CD4-positive, alpha-beta T cell treated with Interleukin-4 for 4 hours (primary cell): ENCODE measurements around the gene PLEKHA1.
A peak's percentile ranks its signal among the peaks of the same experiment; 100 is the strongest.

Experiments used
- DNase-seq: peaks from one replicate; pipeline ENCODE4 v3.0.0-alpha.2; 2020

The PLEKHA1 gene

DNA sequence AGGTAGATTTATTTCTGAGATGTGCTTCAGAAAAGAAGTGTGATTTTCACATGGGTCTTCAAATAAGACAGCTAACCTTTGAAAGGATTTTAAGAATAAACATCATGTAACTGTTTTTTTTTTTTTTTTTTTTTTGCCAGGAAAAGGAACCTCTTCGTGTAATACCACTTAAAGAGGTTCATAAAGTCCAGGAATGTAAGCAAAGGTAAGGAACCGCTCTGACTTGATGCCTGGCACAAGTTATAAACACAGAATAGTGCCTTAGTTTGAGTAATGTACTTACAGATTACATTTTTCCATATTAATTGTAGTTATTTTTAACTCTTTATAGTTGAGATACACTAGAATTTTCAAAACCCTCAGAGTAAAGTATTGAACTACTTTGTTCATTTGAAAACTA lies 49.6 kb downstream of the PLEKHA1 start:
- no peak for DNase-seq

DNA sequence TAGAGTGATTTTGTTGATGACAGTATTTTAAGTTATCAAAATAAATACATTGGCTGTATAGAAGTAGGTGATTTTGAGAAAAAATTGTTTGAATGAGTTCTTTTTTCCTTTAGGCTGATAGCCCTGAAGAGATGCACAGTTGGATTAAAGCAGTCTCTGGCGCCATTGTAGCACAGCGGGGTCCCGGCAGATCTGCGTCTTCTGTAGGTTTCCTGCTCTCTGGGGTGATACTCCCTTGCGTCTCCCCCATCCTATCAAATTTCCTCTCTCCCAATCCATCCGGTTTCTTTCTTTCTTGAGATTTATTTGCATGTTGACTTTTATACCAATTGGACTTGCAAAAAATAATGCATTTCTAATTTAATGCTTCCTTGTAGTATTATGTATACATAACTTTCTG lies 52.3 kb downstream of the PLEKHA1 start:
- DNase-seq: no peak

DNA sequence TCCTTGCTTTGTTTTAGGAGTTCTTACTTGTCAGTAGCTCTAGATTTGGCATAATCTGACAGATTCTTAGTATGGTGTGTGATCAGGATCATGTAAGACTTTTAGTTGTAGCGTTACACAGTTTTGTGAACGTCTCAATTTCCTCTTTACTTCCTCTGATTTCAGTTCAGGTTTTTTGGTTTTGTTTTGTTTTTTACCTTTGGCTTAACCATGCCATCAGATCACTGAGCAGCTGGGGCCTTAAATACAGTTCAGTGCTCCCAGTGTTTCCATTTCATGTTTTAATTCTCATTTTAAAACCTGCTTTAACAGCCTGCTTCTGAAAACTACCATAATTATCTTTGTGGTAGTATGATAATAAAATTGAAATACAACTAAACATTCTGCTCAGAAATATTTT lies 52.8 kb downstream of the PLEKHA1 start:
- DNase-seq: no peak

DNA sequence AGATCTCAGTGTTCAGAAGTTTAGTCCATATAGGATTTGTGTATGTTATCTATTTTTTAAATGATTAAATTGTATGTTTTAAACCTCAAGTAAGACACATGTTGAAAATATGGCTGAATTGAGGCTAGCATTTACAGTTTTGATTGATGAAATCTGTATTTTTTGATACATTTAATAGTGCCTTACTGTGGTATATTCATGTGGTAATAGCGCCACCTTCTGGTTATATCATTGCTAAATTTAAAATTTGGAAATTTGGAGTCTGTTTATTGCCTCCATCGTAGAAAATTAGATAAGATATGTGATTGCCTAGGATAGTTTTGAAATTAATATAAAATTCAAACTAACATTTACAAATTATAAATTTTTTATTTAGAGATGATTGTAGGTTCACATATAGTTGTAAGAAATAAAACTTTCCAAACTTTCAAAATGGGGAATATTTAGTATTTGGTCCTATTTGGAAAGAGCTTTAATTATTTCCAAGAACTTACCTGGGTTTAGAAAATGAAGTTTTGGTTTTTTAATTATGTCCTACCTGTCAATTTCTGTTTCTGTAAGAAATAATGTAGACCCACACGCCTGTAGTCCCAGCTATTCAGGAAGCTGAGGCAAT lies 60.8 kb downstream of the PLEKHA1 start:
- DNase-seq: peak; percentile 70

- no peak for DNase-seq
These were observed 67.5 kb downstream of the PLEKHA1 start for GRCh38 chr10:122441961-122442360.

DNA sequence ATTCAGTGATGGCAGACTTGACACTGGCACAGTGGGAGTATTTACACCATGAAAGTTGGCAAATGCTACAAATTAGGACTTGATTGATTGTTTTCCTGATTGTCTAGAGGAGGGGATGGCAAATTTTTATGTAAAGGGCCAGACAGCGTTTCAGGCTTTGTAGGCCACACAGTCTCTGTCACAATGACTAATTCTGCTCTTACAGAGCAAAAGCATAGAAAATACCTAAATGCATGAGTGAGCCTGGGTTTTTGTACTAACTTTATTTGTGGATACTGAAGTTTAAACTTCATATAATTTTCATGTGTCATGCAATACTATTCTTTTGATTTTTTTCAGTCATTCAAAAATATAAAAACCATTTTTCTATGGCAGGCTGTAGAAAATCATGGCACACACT lies 71.0 kb downstream of the PLEKHA1 start:
- DNase-seq: no peak

DNA sequence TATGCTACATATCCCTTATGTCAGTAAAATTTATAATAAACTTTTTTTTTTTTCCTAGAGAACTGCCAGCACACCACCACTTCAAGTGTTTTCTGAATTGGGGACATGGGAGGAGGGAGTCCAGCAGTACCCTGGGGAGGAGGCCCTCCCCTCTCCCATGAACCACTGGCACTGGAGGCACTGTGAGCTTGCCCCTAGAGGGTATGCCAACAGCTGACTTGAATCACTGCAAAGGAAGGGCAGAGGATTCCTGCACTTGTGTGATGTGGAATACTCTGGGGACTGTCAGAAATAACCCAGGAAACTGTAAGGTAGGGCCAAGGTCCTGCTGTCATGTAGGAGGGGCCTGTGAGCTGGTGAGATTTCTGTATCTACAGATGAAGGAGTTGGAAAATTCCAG lies 71.4 kb downstream of the PLEKHA1 start:
- no peak for DNase-seq

DNA sequence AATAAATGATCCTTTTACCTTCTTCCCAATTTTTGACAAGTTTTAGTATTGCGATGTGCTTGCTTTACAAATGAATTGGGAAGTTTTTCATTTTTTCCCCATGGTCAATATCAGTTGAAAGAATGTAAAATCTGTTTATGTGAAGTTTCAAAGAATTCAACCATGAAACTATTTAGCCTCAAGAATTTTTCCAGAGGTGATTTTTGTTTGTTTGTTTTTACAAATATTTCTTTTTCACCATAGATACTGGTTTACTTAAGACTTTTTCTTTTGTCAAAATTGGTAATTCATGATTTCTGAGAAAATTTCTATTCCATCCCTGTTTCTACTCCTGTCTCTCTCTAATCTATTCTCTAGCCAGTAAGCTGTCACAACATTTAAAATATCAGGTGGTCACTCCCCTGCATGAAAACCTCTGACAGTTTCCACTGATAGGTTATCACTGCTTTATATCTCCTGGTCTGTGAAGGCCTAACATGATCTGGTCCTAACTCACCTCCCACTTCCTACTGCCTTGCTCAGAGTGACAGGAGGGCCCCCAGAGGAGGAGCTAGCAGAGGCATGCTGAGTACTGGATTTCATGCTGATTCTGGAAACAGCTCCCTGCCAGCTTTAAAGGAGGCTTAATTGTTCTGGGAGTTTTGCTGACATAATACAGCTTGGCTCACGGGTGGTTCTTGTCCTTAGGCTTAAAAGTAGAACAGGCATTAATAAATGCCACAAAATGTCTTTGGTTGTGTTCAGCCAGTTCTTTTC lies 72.3 kb downstream of the PLEKHA1 start:
- DNase-seq: no peak

- no peak for DNase-seq
These were observed 74.1 kb downstream of the PLEKHA1 start for GRCh38 chr10:122448600-122448999.

DNA sequence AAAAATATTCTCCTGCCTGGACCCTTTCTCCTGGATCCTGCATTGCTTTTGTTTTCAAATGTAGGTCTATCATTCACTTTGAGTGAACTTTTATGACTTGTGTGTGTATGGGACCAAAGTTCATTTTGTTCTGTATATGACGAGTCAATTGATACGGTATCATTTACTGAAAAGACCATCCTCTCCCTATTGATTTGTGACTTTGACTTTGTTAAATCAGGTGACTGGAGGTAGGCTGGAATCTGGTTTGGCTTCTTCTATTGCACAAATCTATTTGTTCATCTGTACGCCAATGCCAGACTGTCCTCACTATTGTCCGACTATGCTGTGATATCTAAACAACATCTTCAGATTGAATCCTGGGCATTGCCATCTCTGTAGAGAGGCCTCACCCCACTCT lies 74.6 kb downstream of the PLEKHA1 start:
- DNase-seq: no peak

- DNase-seq: no peak
These were observed 76.0 kb downstream of the PLEKHA1 start for GRCh38 chr10:122450353-122450990.

GRCh38 chr10:122454071-122454470 lies 79.6 kb downstream of the PLEKHA1 start:
- DNase-seq: no peak

GRCh38 chr10:122454603-122455080 lies 80.1 kb downstream of the PLEKHA1 start, which contains the start of gene ARMS2:
ARMS2 (plus strand) TSS chr10:122454653; CDS start chr10:122454728, 75 bp downstream.
- DNase-seq: no peak

DNA sequence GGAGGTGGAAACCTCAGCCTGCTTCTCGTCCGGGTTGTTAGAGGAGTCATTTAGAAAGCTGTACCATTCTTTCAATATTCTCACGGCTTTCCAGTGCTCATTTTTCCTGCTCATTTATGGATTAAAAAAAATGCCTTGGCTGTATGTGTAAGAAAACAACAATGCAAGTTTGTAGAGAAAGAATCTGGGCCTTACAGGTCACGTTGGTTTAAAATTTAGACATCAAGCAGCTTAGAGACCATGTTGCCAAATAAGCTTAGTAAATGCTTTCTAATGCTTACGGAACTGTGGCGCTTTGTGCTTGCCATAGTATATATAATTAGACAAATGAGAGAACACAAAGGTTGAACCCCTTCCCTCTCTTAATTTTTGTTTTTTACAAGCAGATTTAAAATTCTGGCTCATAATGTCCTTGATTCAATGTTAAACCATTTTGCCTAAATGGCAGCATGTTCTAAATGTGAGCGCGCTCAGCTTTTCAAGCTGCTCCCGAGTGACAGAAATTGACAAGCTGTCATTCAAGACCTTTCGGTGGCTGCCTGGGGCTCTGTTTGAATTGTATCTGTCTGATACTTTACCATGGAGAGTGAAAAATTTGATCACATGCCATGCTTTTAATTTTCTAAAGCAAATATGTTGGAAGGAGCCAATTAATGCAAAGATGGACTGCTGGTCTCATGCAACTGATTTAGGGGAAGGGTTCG lies 81.0 kb downstream of the PLEKHA1 start:
- DNase-seq: no peak

DNA sequence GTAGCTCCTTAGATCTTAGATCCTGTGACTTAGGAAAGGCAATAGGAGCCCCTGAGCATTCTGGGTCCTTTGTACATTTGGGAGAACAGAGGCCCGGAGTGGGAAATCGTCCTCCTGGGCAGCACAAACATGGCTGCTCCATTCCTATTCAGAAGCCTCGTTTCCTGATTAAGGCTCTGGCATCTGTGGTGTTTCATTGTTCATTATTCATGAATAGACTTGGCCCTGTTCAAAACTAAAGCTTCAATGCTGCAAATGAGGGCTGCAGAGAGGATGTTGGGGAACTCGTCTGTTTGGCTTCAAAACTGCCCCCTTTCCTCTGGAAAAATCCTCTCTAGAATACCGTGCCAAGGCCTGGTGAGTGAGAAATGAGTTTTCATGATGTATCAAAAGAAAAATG lies 83.4 kb downstream of the PLEKHA1 start:
- no peak for DNase-seq

- DNase-seq: no peak
These were observed 84.2 kb downstream of the PLEKHA1 start for GRCh38 chr10:122458693-122459092.

DNA sequence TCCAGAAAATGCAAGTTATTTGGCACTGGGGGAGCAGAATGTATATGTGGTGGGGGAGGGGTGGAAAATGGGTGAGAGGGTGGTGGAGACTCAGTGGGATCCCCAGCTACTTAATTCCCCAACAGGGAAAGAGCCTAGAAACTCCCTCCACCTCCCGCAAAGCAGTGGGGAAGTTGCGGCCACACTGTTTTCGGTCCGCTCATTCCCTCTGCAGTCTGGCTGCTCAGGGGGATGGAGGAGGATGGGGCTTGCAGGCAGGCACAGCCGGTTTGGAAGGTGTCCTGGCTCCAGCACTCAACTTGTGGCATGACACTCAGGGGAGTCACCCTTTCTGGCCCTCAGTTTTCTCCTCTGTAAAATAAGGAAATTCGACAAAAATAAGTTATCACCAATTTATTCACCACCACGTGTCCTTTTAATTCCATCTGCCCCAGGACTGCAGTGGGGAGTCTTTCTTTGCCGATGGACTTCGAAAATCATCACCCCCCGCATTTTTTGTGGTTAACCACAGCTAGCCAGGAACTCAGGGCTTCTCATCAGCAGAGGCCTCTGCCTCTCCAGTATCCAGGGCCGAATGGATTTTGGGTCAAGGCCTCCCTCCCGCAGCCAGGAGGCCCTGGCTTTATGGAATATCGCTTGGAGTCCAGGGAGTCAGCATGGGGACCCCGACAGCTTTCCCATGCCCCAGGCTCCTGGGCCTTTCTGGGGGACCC lies 85.2 kb downstream of the PLEKHA1 start:
- no peak for DNase-seq

DNA sequence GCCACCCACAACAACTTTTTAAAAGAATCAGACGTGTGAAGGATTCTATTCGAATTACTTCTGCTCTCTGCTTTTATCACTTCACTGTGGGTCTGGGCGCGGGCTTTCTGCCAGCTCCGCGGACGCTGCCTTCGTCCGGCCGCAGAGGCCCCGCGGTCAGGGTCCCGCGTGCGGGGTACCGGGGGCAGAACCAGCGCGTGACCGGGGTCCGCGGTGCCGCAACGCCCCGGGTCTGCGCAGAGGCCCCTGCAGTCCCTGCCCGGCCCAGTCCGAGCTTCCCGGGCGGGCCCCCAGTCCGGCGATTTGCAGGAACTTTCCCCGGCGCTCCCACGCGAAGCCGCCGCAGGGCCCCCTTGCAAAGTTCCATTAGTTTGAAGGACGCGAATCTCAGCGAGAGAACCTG lies 86.4 kb downstream of the PLEKHA1 start:
- DNase-seq: no peak

- DNase-seq: no peak
These were observed 86.8 kb downstream of the PLEKHA1 start, which contains the start of gene HTRA1 for GRCh38 chr10:122461367-122461728. HTRA1 (plus strand) TSS chr10:122461553; CDS start chr10:122461653, 100 bp downstream.

DNA sequence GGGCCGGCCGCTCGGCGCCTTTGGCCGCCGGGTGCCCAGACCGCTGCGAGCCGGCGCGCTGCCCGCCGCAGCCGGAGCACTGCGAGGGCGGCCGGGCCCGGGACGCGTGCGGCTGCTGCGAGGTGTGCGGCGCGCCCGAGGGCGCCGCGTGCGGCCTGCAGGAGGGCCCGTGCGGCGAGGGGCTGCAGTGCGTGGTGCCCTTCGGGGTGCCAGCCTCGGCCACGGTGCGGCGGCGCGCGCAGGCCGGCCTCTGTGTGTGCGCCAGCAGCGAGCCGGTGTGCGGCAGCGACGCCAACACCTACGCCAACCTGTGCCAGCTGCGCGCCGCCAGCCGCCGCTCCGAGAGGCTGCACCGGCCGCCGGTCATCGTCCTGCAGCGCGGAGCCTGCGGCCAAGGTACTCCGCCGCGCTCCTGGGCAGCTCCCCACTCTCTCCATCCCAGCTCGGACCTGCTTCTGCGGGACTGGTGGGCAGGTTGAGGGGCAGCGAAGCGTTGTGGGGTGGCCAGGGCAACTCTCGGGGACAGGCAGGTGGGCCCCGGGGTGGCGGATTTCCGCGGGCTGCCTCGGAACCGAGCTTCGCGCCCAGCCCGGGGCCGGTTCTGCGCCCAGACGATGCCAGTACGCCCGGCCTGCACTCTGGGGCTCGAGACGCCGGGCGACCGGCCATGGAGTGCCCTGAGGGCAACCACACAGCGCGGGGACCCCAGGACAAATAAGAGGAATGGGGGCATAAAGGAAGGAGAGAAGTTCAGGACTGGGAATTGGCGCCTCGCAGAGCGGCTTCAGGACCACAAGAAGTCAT lies 87.4 kb downstream of the PLEKHA1 start:
- DNase-seq: no peak

- DNase-seq: no peak
These were observed 88.3 kb downstream of the PLEKHA1 start for GRCh38 chr10:122462533-122463465.
